Stomach (tissue), 9 donors: ENCODE measurements around the gene SLC9A2. TPM values are rescaled to one million over a fixed set of nuclear protein-coding genes. Genes with fewer than 3 reads are reported as not detected.

Experiments
- DNase-seq, 2 donors: peaks; one replicate each; pipeline versions ENCODE4 v3.0.0 to v3.0.0-alpha.2; 2013 to 2019
- H3K27ac ChIP-seq, 5 donors: fragments of 200-600 bp in 4 of 5; sonication (generic) in 4 of 5; one replicate each; pipeline ENCODE4 v1.5.1; 2013 to 2019; ENCODE audit warnings: mild to moderate bottlenecking in 1 of 5, moderate library complexity in 1 of 5
- H3K27me3 ChIP-seq, 3 donors: fragments of 200-600 bp; sonication (generic); one replicate each; pipeline ENCODE4 v1.5.1; 2017 to 2019; ENCODE audit warnings: mixed run types in 1 of 3
- H3K36me3 ChIP-seq, 4 donors: fragments of 200-600 bp; sonication (generic); 1 replicate in 3 of 4; 2 replicates in 1 of 4; pipeline ENCODE4 v1.5.1; 2016 to 2019
- H3K4me1 ChIP-seq, 4 donors: fragments of 200-600 bp; sonication (generic); one replicate each; pipeline ENCODE4 v1.5.1; 2016 to 2019
- H3K4me3 ChIP-seq, 4 donors: fragments of 200-600 bp; sonication (generic) in 3 of 4; one replicate each; pipeline ENCODE4 v1.5.1; 2016 to 2019; ENCODE audit warnings: mild to moderate bottlenecking in 1 of 4
- H3K9me3 ChIP-seq, 4 donors: fragments of 200-600 bp; sonication (generic); one replicate each; pipeline ENCODE4 v1.5.1; 2016 to 2019
- CTCF ChIP-seq, 7 experiments: fragments of 450-650 bp in 4 of 7; fragments of 200-600 bp in 3 of 7; sonication (generic) in 3 of 7; IDR thresholded peaks; one replicate each; pipeline ENCODE4 v1.5.1; 2016 to 2019; ENCODE audit warnings: antibody characterized with exemption in 7 of 7, control low read depth in 2 of 7, mild to moderate bottlenecking in 1 of 7
- EP300 ChIP-seq: sonication (generic); formaldehyde crosslinking; IDR thresholded peaks from one replicate; pipeline ENCODE4 v1.6.1; 2017; ENCODE audit warnings: antibody characterized with exemption
- POLR2A ChIP-seq, 4 donors: fragments of 450-650 bp; IDR thresholded peaks; one replicate each; pipeline ENCODE4 v1.6.1; 2016; ENCODE audit warnings: antibody characterized with exemption in 4 of 4, control low read depth in 2 of 4, mild to moderate bottlenecking in 1 of 4, moderate library complexity in 1 of 4
- POLR2AphosphoS5 ChIP-seq, 3 donors: sonication (generic); formaldehyde crosslinking; IDR thresholded peaks; one replicate each; pipeline ENCODE4 v1.6.1; 2016; ENCODE audit warnings: antibody characterized with exemption in 3 of 3
- whole genome bisulfite sequencing, 5 donors: extraction: QIAGEN DNeasy Blood & Tissue Kit in 3 of 5; methylation state at CpG; one replicate each; pipeline versions ENCODE4 v1.1.5 to v1.1.7; 2013 to 2018; 5-methylcytosine and 5-hydroxymethylcytosine counted together
- intact Hi-C: fragments of 100-400 bp; cut with DNase I; formaldehyde crosslinking; loops from one replicate; pipeline ENCODE4 v1.15.1; 2023; ENCODE audit warnings: low total_unique reads
- polyA plus RNA-seq, 3 donors: library from polyadenylated mRNA; stranded (reverse); fragments of 200-250 nt; gene quantifications; one replicate each; pipeline ENCODE4 v1.2.3, GENCODE V29; 2013
- total RNA-seq, 5 donors: library from RNA; depleted of rRNA; stranded (reverse); fragments of >200 nt; gene quantifications; one replicate each; pipeline versions ENCODE4 v1.1.0 to v1.2.3, GENCODE V29; 2014 to 2016
- donor health status: healthy with polysubstance abuse.
- donor health status: Bipolar disorder and iron deficiency.
- donor health status: healthy.

Gene SLC9A2
- total and polyA plus RNA-seq, 8 donors, result 2.4 to 79.9 (median 15.0) TPM

- Histone ChIP-seq H3K36me3 (no peaks in the 10 kb centered on the region), H3K4me1 (no peaks in the 10 kb centered on the region), H3K27me3 (no peaks in the 10 kb centered on the region), H3K9me3 (no peaks in the 10 kb centered on the region), H3K4me3 (no peak overlapping the region), H3K27ac (no peak overlapping the region)
- intact Hi-C loops, result no loop called here
- 85 to 89% (median 87%) methylated on average over 4 of the region's 4 CpGs for WGBS, 5 donors
- no peak for TF ChIP-seq CTCF (IDR thresholded peaks at IDR 0.05)
- no peak for TF ChIP-seq POLR2A (IDR thresholded peaks at IDR 0.05)
- no peak for TF ChIP-seq POLR2AphosphoS5 (IDR thresholded peaks at IDR 0.05)
- TF ChIP-seq EP300, result no peak
- no peak for DNase-seq
Observed at GRCh38 chr2:102748107-102748506, 128.8 kb downstream of the SLC9A2 start.

- Histone ChIP-seq H3K27me3 (no peaks in the 10 kb centered on the region), H3K4me3 (no peak overlapping the region), H3K4me1 (peaks cover 0 to 5% (median 1%) of the 10 kb centered on the region in 4 donors), H3K9me3 (no peaks in the 10 kb centered on the region), H3K36me3 (no peaks in the 10 kb centered on the region), H3K27ac (no peak overlapping the region)
- DNase-seq, result no peak
- no peak for TF ChIP-seq POLR2A (IDR thresholded peaks at IDR 0.05)
- no peak for TF ChIP-seq CTCF (IDR thresholded peaks at IDR 0.05)
- TF ChIP-seq POLR2AphosphoS5 (IDR thresholded peaks at IDR 0.05), result no peak
- no peak for TF ChIP-seq EP300
- WGBS, 5 donors, result 71 to 92% (median 76%) methylated on average over 3 of the region's 3 CpGs
- intact Hi-C loops, result no loop called here
Observed at GRCh38 chr2:102749938-102750337, 130.6 kb downstream of the SLC9A2 start.

- intact Hi-C loops, result no loop called here
- TF ChIP-seq POLR2AphosphoS5 (IDR thresholded peaks at IDR 0.05) (no peak), POLR2A (IDR thresholded peaks at IDR 0.05) (no peak), CTCF (IDR thresholded peaks at IDR 0.05) (peak in 5 of 7 experiments; percentile 16 to 92 (median 64)), EP300 (no peak)
- Histone ChIP-seq H3K27ac (no peak overlapping the region), H3K4me3 (no peak overlapping the region), H3K36me3 (no peaks in the 10 kb centered on the region), H3K4me1 (peaks cover 0 to 18% (median 8%) of the 10 kb centered on the region in 4 donors), H3K9me3 (no peaks in the 10 kb centered on the region), H3K27me3 (no peaks in the 10 kb centered on the region)
- WGBS, 5 donors, result 68 to 74% (median 70%) methylated on average over 7 of the region's 7 CpGs
- peak; percentile 32 to 58 for DNase-seq
Observed at GRCh38 chr2:102753563-102754159, 134.3 kb downstream of the SLC9A2 start.

GRCh38 chr2:102754456-102755145 lies 135.2 kb downstream of the SLC9A2 start:
- Histone ChIP-seq H3K36me3 (no peaks in the 10 kb centered on the region), H3K27ac (no peak overlapping the region), H3K27me3 (no peaks in the 10 kb centered on the region), H3K4me1 (peaks cover 0 to 18% (median 8%) of the 10 kb centered on the region in 4 donors), H3K9me3 (no peaks in the 10 kb centered on the region), H3K4me3 (no peak overlapping the region)
- TF ChIP-seq POLR2A (IDR thresholded peaks at IDR 0.05), result no peak
- no peak for TF ChIP-seq EP300
- no peak for TF ChIP-seq CTCF (IDR thresholded peaks at IDR 0.05)
- TF ChIP-seq POLR2AphosphoS5 (IDR thresholded peaks at IDR 0.05), result no peak
- WGBS, 5 donors, result 37 to 57% (median 47%) methylated on average over 3 of the region's 3 CpGs
- intact Hi-C loops, result no loop called here
- DNase-seq, result no peak
